ENCODE data around the gene CCDC154.

DNA sequence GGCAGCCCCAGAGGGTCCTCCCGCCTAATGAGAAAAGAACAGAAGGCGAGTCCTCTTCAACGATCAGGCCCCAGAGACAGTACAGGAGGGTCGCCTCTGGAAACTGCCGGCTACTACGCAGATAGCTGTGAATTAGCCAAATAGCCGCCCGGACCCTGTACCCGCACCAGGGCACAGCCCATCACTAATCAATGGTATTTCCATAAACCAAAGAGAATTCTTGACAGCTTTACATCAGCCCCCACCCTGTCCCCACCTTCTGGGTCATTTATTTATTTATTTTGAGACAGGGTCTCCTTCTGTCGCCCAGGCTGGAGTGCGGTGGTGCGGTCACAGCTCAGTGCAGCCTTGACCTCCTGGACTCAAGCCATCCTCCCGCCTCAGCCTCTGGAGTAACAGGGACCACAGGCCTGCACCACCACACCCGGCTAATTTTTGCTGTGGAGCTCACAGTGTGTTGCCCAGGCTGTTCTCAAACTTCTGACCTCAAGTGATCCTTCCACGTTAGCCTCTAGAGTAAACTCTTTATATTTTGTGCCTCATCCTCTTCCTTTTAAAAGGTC, 31.3 kb upstream of the CCDC154 start:
- TF ChIP-seq, protein P1, sequence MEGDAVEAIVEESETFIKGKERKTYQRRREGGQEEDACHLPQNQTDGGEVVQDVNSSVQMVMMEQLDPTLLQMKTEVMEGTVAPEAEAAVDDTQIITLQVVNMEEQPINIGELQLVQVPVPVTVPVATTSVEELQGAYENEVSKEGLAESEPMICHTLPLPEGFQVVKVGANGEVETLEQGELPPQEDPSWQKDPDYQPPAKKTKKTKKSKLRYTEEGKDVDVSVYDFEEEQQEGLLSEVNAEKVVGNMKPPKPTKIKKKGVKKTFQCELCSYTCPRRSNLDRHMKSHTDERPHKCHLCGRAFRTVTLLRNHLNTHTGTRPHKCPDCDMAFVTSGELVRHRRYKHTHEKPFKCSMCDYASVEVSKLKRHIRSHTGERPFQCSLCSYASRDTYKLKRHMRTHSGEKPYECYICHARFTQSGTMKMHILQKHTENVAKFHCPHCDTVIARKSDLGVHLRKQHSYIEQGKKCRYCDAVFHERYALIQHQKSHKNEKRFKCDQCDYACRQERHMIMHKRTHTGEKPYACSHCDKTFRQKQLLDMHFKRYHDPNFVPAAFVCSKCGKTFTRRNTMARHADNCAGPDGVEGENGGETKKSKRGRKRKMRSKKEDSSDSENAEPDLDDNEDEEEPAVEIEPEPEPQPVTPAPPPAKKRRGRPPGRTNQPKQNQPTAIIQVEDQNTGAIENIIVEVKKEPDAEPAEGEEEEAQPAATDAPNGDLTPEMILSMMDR (IDR thresholded peaks at IDR 0.05) = no peak
- no peak for TF ChIP-seq EZH2 (IDR thresholded peaks at IDR 0.05)
